Ovary (tissue), 9 donors: ENCODE data around the gene MPC1. TPM values are rescaled to one million over a fixed set of nuclear protein-coding genes. Genes with fewer than 3 reads are reported as not detected.

Source experiments
- DNase-seq, 5 donors: peaks; one replicate each; pipeline ENCODE4 v3.0.0-alpha.2; 2019 to 2020
- H3K27ac ChIP-seq, 2 donors: fragments of 200-600 bp; one replicate each; pipeline versions ENCODE4 v1.5.1 to v1.8.0; 2019 to 2022
- H3K27me3 ChIP-seq: fragments of 200-600 bp; one replicate; pipeline ENCODE4 v1.8.0; 2022
- H3K36me3 ChIP-seq: fragments of 200-600 bp; sonication (generic); one replicate; pipeline ENCODE4 v1.5.1; 2019
- H3K4me1 ChIP-seq: one replicate; pipeline ENCODE4 v1.8.1; 2013; ENCODE audit warnings: mild to moderate bottlenecking, moderate library complexity; ENCODE audit not compliant: insufficient read depth
- H3K4me3 ChIP-seq: fragments of 200-600 bp; sonication (generic); one replicate; pipeline ENCODE4 v1.5.1; 2017
- H3K9me3 ChIP-seq, 2 donors: fragments of 200-600 bp in 1 of 2; sonication (generic) in 1 of 2; one replicate each; pipeline versions ENCODE4 v1.5.1 to v1.8.1; 2013 to 2019; ENCODE audit warnings: mild to moderate bottlenecking in 1 of 2, moderate library complexity in 1 of 2
- CTCF ChIP-seq, 3 donors: fragments of 450-650 bp in 2 of 3; fragments of 200-600 bp in 1 of 3; IDR thresholded peaks; one replicate each; pipeline versions ENCODE4 v1.5.1 to v1.8.0; 2016 to 2022; ENCODE audit warnings: antibody characterized with exemption in 3 of 3, mild to moderate bottlenecking in 1 of 3
- EP300 ChIP-seq: sonication (generic); formaldehyde crosslinking; IDR thresholded peaks from one replicate; pipeline ENCODE4 v1.6.1; 2017; ENCODE audit warnings: antibody characterized with exemption
- POLR2A ChIP-seq: fragments of 450-650 bp; IDR thresholded peaks from one replicate; pipeline ENCODE4 v1.6.1; 2017; ENCODE audit warnings: antibody characterized with exemption, mild to moderate bottlenecking, moderate library complexity
- WGBS, 3 donors: extraction: QIAGEN DNeasy Blood & Tissue Kit in 1 of 3; methylation state at CpG; one replicate each; pipeline versions ENCODE4 v1.1.5 to v1.1.7; 2013 to 2017; 5-methylcytosine and 5-hydroxymethylcytosine counted together
- intact Hi-C, 4 donors: fragments of 100-400 bp; cut with DNase I; formaldehyde crosslinking; loops; one replicate each; pipeline versions ENCODE4 v1.11.0 to v1.15.1; 2022 to 2023
- polyA plus RNA-seq, 2 donors: library from polyadenylated mRNA; stranded (reverse); fragments of 200-250 nt in 1 of 2; fragments of 350-450 nt in 1 of 2; fragmentation: Illumina TruSeq in 1 of 2; extraction: RNeasy Lipid Tissue Mini Kit (QIAGEN cat#74804) in 1 of 2; gene quantifications; one replicate each; pipeline ENCODE4 v1.2.3, GENCODE V29; 2013 to 2014
- total RNA-seq, 7 donors: library from RNA; depleted of rRNA in 2 of 7; stranded (reverse); fragments of >200 nt in 2 of 7; fragmentation: NEBNext Ultra II Directional in 3 of 7; extraction: Animal tissue kit (Norgen Biotek cat#: 25700) in 3 of 7; gene quantifications; one replicate each; pipeline versions ENCODE4 v1.1.0 to v1.2.4, GENCODE V29; 2016 to 2023
- donor health status: DM: no; HTN: no; CAD: no; lungs with moderate emphysema.
- donor health status: DM: no; HTN: no; CAD: no.
- donor health status: Bipolar disorder and iron deficiency.
- donor health status: DM: yes; HTN: yes; CAD: no.
- donor health status: DM: no; HTN: no; CAD: no.
- donor health status: DM: yes; HTN: yes; CAD: no.

The MPC1 gene
- total and polyA plus RNA-seq, 9 donors: 34.1 to 82.6 (median 38.8) TPM

- no peaks in the 10 kb centered on the region for H3K27me3 ChIP-seq
- no peaks in the 10 kb centered on the region for H3K9me3 ChIP-seq
- no peak for TF ChIP-seq POLR2A
- no peak overlapping the region for H3K27ac ChIP-seq
- H3K4me3 ChIP-seq: no peak overlapping the region
- no peaks in the 10 kb centered on the region for H3K4me1 ChIP-seq
- DNase-seq: no peak
- WGBS, 3 donors: 86 to 95% (median 91%) methylated on average over 3 of the region's 3 CpGs
- intact Hi-C loops: no loop called here
- H3K36me3 ChIP-seq: no peaks in the 10 kb centered on the region
These were observed 21.7 kb downstream of the MPC1 start for GRCh38 chr6:166361077-166361429.

GRCh38 chr6:166360243-166361076 is 22.3 kb downstream of the MPC1 start:
- DNase-seq: no peak
- no peaks in the 10 kb centered on the region for H3K27me3 ChIP-seq
- intact Hi-C loops: no loop called here
- H3K27ac ChIP-seq: no peak overlapping the region
- no peaks in the 10 kb centered on the region for H3K36me3 ChIP-seq
- H3K4me3 ChIP-seq: no peak overlapping the region
- 65 to 70% (median 68%) methylated on average over 8 of the region's 8 CpGs for WGBS, 3 donors
- TF ChIP-seq CTCF (IDR thresholded peaks at IDR 0.05) (no peak), EP300 (no peak), POLR2A (no peak)
- H3K9me3 ChIP-seq: no peaks in the 10 kb centered on the region
- no peaks in the 10 kb centered on the region for H3K4me1 ChIP-seq

GRCh38 chr6:166355552-166355951 is 27.2 kb downstream of the MPC1 start:
- Histone ChIP-seq H3K36me3 (no peaks in the 10 kb centered on the region), H3K9me3 (no peaks in the 10 kb centered on the region), H3K27me3 (no peaks in the 10 kb centered on the region), H3K4me1 (no peaks in the 10 kb centered on the region), H3K4me3 (no peak overlapping the region), H3K27ac (no peak overlapping the region)
- intact Hi-C loops: no loop called here
- TF ChIP-seq EP300 (no peak), CTCF (IDR thresholded peaks at IDR 0.05) (no peak), POLR2A (no peak)
- no peak for DNase-seq
- WGBS, 3 donors: 60 to 78% (median 77%) methylated on average over 5 of the region's 5 CpGs

- no peaks in the 10 kb centered on the region for H3K36me3 ChIP-seq
- intact Hi-C loops: no loop called here
- no peaks in the 10 kb centered on the region for H3K4me1 ChIP-seq
- TF ChIP-seq CTCF (IDR thresholded peaks at IDR 0.05) (no peak), EP300 (no peak), POLR2A (no peak)
- no peak overlapping the region for H3K27ac ChIP-seq
- H3K9me3 ChIP-seq: no peaks in the 10 kb centered on the region
- DNase-seq: no peak
- WGBS, 3 donors: 94 to 96% (median 95%) methylated on average over 4 of the region's 4 CpGs
- no peak overlapping the region for H3K4me3 ChIP-seq
- no peaks in the 10 kb centered on the region for H3K27me3 ChIP-seq
These were observed 27.8 kb downstream of the MPC1 start for GRCh38 chr6:166354965-166355364.

DNA sequence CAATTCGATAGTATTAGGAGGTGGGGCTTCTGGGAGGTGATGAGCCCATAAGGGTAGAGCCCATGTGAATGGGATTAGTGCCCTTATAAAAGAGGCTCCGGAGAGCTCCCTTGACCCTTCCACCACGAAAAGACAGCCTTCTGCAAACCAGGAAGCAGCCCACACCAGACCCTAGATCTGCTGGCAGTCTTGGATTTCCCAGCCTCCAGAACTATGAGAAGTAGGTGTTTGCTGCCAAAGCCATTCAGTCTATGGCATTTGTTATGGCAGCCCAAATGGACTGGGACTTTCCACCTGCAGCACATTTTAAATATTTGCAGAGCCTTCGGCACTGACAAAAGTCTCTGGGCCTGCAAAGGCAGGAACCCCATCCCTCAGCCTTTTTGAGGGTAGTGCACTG is 28.6 kb downstream of the MPC1 start:
- no peaks in the 10 kb centered on the region for H3K4me1 ChIP-seq
- 71 to 83% (median 71%) methylated on average over 4 of the region's 4 CpGs for WGBS, 3 donors
- H3K9me3 ChIP-seq: no peaks in the 10 kb centered on the region
- H3K27me3 ChIP-seq: no peaks in the 10 kb centered on the region
- TF ChIP-seq CTCF (IDR thresholded peaks at IDR 0.05): no peak
- no peak for TF ChIP-seq EP300
- no peak for TF ChIP-seq POLR2A
- no peak for DNase-seq
- H3K36me3 ChIP-seq: no peaks in the 10 kb centered on the region
- H3K27ac ChIP-seq: no peak overlapping the region
- no peak overlapping the region for H3K4me3 ChIP-seq
- intact Hi-C loops: no loop called here
